CD4-positive, alpha-beta T cell treated with Interleukin-2 at 100 ng/mL for 4 hours (primary cell): ENCODE measurements around the gene CDON.

Experiments
- DNase-seq: peaks from one replicate; pipeline ENCODE4 v3.0.0-alpha.2; 2020; ENCODE audit warnings: low spot score

The CDON gene

GRCh38 chr11:126062679-126063506, at the start of gene CDON:
Gene CDON, minus strand, starts transcription at chr11:126062866. Its CDS starts 39,390 bp downstream, at chr11:126023476.
- DNase-seq, result peak; percentile 89

- no peak for DNase-seq
Measured at GRCh38 chr11:126111458-126112116, 48.9 kb upstream of the CDON start.

GRCh38 chr11:126109941-126110731, 47.5 kb upstream of the CDON start:
- no peak for DNase-seq

- DNase-seq, result no peak
Measured at GRCh38 chr11:126106594-126107328, 44.1 kb upstream of the CDON start.

- DNase-seq, result no peak
Measured at GRCh38 chr11:126105748-126106080, 43.0 kb upstream of the CDON start.

- DNase-seq, result no peak
Measured at GRCh38 chr11:126105022-126105747, 42.5 kb upstream of the CDON start.

GRCh38 chr11:126104420-126104819, 41.8 kb upstream of the CDON start:
- no peak for DNase-seq

GRCh38 chr11:126103150-126103549, 40.5 kb upstream of the CDON start:
- DNase-seq, result no peak

GRCh38 chr11:126102436-126102981, 39.8 kb upstream of the CDON start:
- no peak for DNase-seq

- DNase-seq, result no peak
Measured at GRCh38 chr11:126101930-126102283, 39.2 kb upstream of the CDON start.

- DNase-seq, result no peak
Measured at GRCh38 chr11:126101251-126101929, 38.7 kb upstream of the CDON start.

- no peak for DNase-seq
Measured at GRCh38 chr11:126100716-126101115, 38.0 kb upstream of the CDON start.

GRCh38 chr11:126098204-126098769, 35.6 kb upstream of the CDON start:
- DNase-seq, result no peak

GRCh38 chr11:126095745-126096144, 33.1 kb upstream of the CDON start:
- DNase-seq, result no peak

GRCh38 chr11:126090452-126090851, 27.8 kb upstream of the CDON start:
- DNase-seq, result no peak

- DNase-seq, result no peak
Measured at GRCh38 chr11:126088999-126089398, 26.3 kb upstream of the CDON start.

- DNase-seq, result no peak
Measured at GRCh38 chr11:126086248-126086647, 23.6 kb upstream of the CDON start.

- DNase-seq, result no peak
Measured at GRCh38 chr11:126084608-126084912, 21.9 kb upstream of the CDON start.

- peak; percentile 37 for DNase-seq
Measured at GRCh38 chr11:126083829-126084607, 21.4 kb upstream of the CDON start.
